Heart right ventricle (tissue), 16 donors: Measurements from ENCODE around the gene PTPRJ. TPM values are rescaled to one million over a fixed set of nuclear protein-coding genes. Genes with fewer than 3 reads are reported as not detected.
A peak's percentile ranks its signal among the peaks of the same experiment; 100 is the strongest.

Experiments used
- ATAC-seq, 8 donors: fragments of 200-7000 bp; cut with Tn5 transposase; one replicate each; pipeline ENCODE4 v1.9.1; 2020; ENCODE audit warnings: mild to moderate bottlenecking in 8 of 8, moderate library complexity in 8 of 8, moderate number of reproducible peaks in 1 of 8
- DNase-seq, 2 donors: peaks; one replicate each; pipeline ENCODE4 v3.0.0-alpha.2; 2020
- H3K27ac ChIP-seq, 10 donors: fragments of 200-600 bp; sonication (generic) in 2 of 10; one replicate each; pipeline versions ENCODE4 v1.5.0 to v1.8.0; 2020 to 2022; ENCODE audit warnings: mild to moderate bottlenecking in 3 of 10
- H3K27me3 ChIP-seq, 7 donors: fragments of 200-600 bp; one replicate each; pipeline ENCODE4 v1.8.0; 2021 to 2022; ENCODE audit warnings: mild to moderate bottlenecking in 2 of 7
- H3K36me3 ChIP-seq, 9 donors: fragments of 200-600 bp; sonication (generic) in 1 of 9; one replicate each; pipeline versions ENCODE4 v1.5.0 to v1.8.0; 2020 to 2022; ENCODE audit warnings: mild to moderate bottlenecking in 2 of 9
- H3K4me1 ChIP-seq, 9 donors: fragments of 200-600 bp; sonication (generic) in 1 of 9; one replicate each; pipeline versions ENCODE4 v1.5.0 to v1.8.0; 2020 to 2022; ENCODE audit warnings: mild to moderate bottlenecking in 4 of 9
- H3K4me3 ChIP-seq, 10 donors: fragments of 200-600 bp; sonication (generic) in 2 of 10; one replicate each; pipeline versions ENCODE4 v1.5.0 to v1.8.0; 2020 to 2022; ENCODE audit warnings: mild to moderate bottlenecking in 7 of 10, moderate library complexity in 2 of 10
- H3K9me3 ChIP-seq, 11 donors: fragments of 200-600 bp in 10 of 11; sonication (generic) in 2 of 11; one replicate each; pipeline versions ENCODE4 v1.5.0 to v1.8.0; 2013 to 2022; ENCODE audit warnings: mild to moderate bottlenecking in 2 of 11, control low read depth in 1 of 11, moderate library complexity in 1 of 11
- CTCF ChIP-seq, 9 donors: fragments of 200-600 bp; sonication (generic) in 2 of 9; IDR thresholded peaks; one replicate each; pipeline versions ENCODE4 v1.5.0 to v1.8.0; 2021 to 2022; ENCODE audit warnings: antibody characterized with exemption in 9 of 9, mild to moderate bottlenecking in 5 of 9, moderate library complexity in 1 of 9
- WGBS, 2 donors: extraction: QIAGEN DNeasy Blood & Tissue Kit; methylation state at CpG; one replicate each; pipeline ENCODE4 v1.1.7; 2013; ENCODE audit warnings: inconsistent platforms in 1 of 2; 5-methylcytosine and 5-hydroxymethylcytosine counted together
- intact Hi-C, 10 donors: fragments of 100-400 bp; cut with DNase I; formaldehyde crosslinking; loops; one replicate each; pipeline versions ENCODE4 v1.11.1 to v1.14.2; 2022
- polyA plus RNA-seq, 2 donors: library from polyadenylated mRNA; stranded (reverse); fragments of 200-250 nt; gene quantifications; one replicate each; pipeline ENCODE4 v1.2.3, GENCODE V29; 2013
- total RNA-seq, 10 donors: library from RNA; stranded (reverse); fragmentation: NEBNext Ultra II Directional in 3 of 10; extraction: Animal tissue kit (Norgen Biotek cat#: 25700) in 3 of 10; gene quantifications; one replicate each; pipeline versions ENCODE4 v1.2.1 to v1.2.4, GENCODE V29; 2021 to 2023
- donor health status: Arrhythmogenic right ventricular cardiomyopathy.
- donor health status: ischemic (EF 13 %, LVEDD 7.1; RV severe dilation, severe dysfunction).
- donor health status: healthy with polysubstance abuse.
- donor health status: DM: no; HTN: yes; CAD: no.
- donor health status: DM: no; HTN: no; CAD: no.
- donor health status: ischemic (EF 25% LVEDD 6.9; RV normal size, moderate dysfunction).
- donor health status: ischemic (EF 25% LVEDD 5.7; RV mildly dilated, moderate dysfunction).
- donor health status: healthy.
- donor health status: DM: yes; HTN: yes; CAD: no.
- donor health status: Ischemic cardiomyopathy.
- donor health status: ischemic (EF 35%, LVEDD 5.7; RV mildly dilated, moderate dysfunction).
- donor health status: nonischemic (EF 11% LVEDD 7.7; RV severe dilation, severe dysfunction).
- donor health status: DM: yes; HTN: yes; CAD: no.
- donor health status: PGD.
- donor health status: ischemic (EF 29% LVEDD 5.4; RV normal size, mild dysfunction).
- donor health status: nonischemic (EF 23%, LVEDD 6.1; RV moderate dilation, normal function).

Gene PTPRJ
- total and polyA plus RNA-seq, 12 donors = 0.78 to 22.9 (median 6.7) TPM

DNA sequence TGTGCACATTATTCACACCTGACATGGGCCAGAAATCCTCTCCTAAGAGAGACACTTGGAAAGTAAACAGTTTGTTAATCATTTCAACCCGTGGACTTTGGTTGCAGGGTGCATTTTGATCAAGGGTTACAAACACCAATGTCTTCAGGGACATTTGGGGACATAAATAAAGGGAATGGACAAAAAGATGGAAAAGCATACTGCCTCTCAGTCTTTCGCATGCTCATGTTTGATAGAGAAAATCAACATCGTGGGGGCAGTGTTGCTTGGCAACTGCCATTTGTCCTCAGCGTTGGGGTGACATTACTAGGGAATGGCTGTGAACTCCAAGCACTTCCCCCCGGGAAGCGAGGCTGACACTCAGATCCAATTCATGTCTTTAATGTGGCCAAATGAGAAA, 121.6 kb downstream of the PTPRJ start:
- 31 to 55% methylated on average over 6 of the region's 6 CpGs for WGBS, 2 donors
- ATAC-seq (peak in 2 of 8 donors; percentile 31 to 69), DNase-seq (peak in 1 of 2 donors; percentile 28)
- Histone ChIP-seq H3K27me3 (no peaks in the 10 kb centered on the region), H3K4me1 (peaks cover 6 to 85% (median 39%) of the 10 kb centered on the region in 9 donors), H3K36me3 (no peaks in the 10 kb centered on the region), H3K9me3 (no peaks in the 10 kb centered on the region), H3K27ac (peak overlapping the region in 1 of 10 donors; percentile 15), H3K4me3 (no peak overlapping the region)
- TF ChIP-seq CTCF (IDR thresholded peaks at IDR 0.05) = no peak
- intact Hi-C loops = loop anchor here in 2 of 10 donors (5.0 to 10.0 kb wide), 2 partner anchors 120 to 137 kb away; partner anchors contain the start of gene PTPRJ (in 1 of the 2)

DNA sequence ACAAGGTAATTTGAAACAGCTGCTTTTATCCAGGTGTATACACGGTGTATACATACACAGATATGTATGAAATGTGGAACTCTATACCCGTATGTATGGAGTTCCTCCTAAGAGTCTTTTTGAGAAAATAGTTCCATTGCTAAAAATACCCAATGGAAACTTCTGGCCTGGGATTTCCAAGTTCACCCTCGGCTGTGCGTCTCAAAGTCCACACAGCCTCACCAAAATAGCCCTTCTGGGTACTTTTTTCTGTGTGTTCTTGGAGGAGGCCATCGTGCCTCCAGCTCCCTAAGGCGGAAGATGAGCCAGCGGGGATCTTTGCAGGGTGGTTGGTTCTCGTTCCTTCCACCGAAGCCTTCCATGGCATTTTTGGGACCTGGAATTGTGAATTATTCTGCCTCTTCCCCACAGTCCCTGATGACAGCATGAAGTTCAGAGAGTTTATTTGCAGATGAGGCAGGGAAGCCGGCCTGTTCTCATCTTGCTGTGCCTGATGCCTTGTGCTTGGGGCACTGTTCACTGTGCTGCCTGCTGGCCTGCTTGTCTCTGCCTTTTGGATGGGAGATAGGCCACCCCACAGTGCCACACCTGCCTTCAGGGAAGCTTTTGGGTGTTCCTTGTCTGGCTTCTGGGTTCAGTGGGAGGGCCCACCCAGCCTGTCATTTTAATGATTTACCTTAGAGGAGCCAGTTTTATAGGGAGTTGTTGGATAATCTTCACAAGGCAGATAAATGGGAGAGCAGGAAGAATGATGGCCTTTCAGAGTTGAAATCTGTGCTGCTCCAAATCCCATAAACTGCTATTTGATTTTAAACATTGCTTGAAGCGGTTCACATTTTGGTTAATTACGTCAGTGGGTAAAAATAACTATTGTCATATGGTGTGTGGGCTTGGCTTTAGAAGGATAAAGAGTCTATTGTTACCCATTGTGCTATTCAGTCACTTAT, 123.5 kb downstream of the PTPRJ start:
- peak overlapping the region in 7 of 10 donors; percentile 52 to 67 (median 60) for H3K27ac ChIP-seq
- no peak for TF ChIP-seq CTCF (IDR thresholded peaks at IDR 0.05)
- peak in 4 of 8 donors; percentile 49 to 72 (median 63) for ATAC-seq
- peaks cover 6 to 92% (median 39%) of the 10 kb centered on the region in 9 donors for H3K4me1 ChIP-seq
- intact Hi-C loops = loop anchor here in 2 of 10 donors (5.0 to 10.0 kb wide), 2 partner anchors 122 to 139 kb away; partner anchors contain the start of gene PTPRJ (in 1 of the 2)
- H3K36me3 ChIP-seq = no peaks in the 10 kb centered on the region
- WGBS, 2 donors = 69 to 74% methylated on average over 12 of the region's 12 CpGs
- no peaks in the 10 kb centered on the region for H3K9me3 ChIP-seq
- DNase-seq = no peak
- no peak overlapping the region for H3K4me3 ChIP-seq
- no peaks in the 10 kb centered on the region for H3K27me3 ChIP-seq

DNA sequence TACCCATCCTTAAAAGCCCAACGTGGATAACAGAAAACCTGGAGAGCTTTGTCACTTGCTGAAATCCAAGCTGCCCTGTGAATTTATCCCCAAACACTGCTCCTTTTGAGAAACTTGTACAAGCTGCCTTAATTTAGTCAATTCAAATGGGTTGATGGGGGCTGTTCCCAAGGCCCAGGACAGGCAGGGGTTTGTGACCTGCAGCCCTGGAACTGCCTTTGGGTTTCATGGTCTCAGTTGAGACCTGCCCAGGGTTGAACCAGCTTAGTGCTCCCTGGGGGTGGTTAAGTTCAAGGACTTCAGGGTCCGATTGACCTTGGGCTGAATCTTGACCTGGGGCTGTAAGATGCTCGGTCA, 124.2 kb downstream of the PTPRJ start:
- no peaks in the 10 kb centered on the region for H3K9me3 ChIP-seq
- H3K27ac ChIP-seq = peak overlapping the region in 5 of 10 donors; percentile 55 to 67 (median 64)
- H3K4me3 ChIP-seq = no peak overlapping the region
- ATAC-seq = no peak
- TF ChIP-seq CTCF (IDR thresholded peaks at IDR 0.05) = no peak
- peaks cover 6 to 95% (median 43%) of the 10 kb centered on the region in 9 donors for H3K4me1 ChIP-seq
- H3K36me3 ChIP-seq = no peaks in the 10 kb centered on the region
- 74 to 82% methylated on average over 3 of the region's 3 CpGs for WGBS, 2 donors
- intact Hi-C loops = loop anchor here in 2 of 10 donors (5.0 to 10.0 kb wide), 2 partner anchors 122 to 140 kb away; partner anchors contain the start of gene PTPRJ (in 1 of the 2)
- DNase-seq = no peak
- H3K27me3 ChIP-seq = no peaks in the 10 kb centered on the region

GRCh38 chr11:48105096-48105990, 125.0 kb downstream of the PTPRJ start:
- DNase-seq (no peak), ATAC-seq (no peak)
- Histone ChIP-seq H3K27me3 (no peaks in the 10 kb centered on the region), H3K9me3 (no peaks in the 10 kb centered on the region), H3K27ac (peak overlapping the region in 1 of 10 donors; percentile 60), H3K4me1 (peaks cover 6 to 95% (median 51%) of the 10 kb centered on the region in 9 donors), H3K36me3 (no peaks in the 10 kb centered on the region), H3K4me3 (no peak overlapping the region)
- WGBS, 2 donors = 95 to 98% methylated on average over 10 of the region's 10 CpGs
- intact Hi-C loops = loop anchor here in 7 of 10 donors (5.0 to 10.0 kb wide), 4 partner anchors 113 to 168 kb away; partner anchors contain the start of gene PTPRJ (in 3 of the 7)
- no peak for TF ChIP-seq CTCF (IDR thresholded peaks at IDR 0.05)
